GM18873 (cell line): ENCODE measurements around the gene NDUFS8.

Experiments
- ATAC-seq: cut with Tn5 transposase; IDR thresholded peaks from one replicate; pipeline ENCODE4 v1.9.1; 2021; ENCODE audit warnings: mild to moderate bottlenecking, moderate library complexity, moderate number of reproducible peaks; ENCODE audit not compliant: unreplicated experiment, low FRiP score

The NDUFS8 gene

GRCh38 chr11:68002938-68003845, 27.3 kb upstream of the NDUFS8 start:
- no peak for ATAC-seq

GRCh38 chr11:68003846-68004550, 26.5 kb upstream of the NDUFS8 start, which contains the start of gene UNC93B1:
Gene UNC93B1, minus strand, starts transcription at chr11:68004097. Its CDS starts 54 bp downstream, at chr11:68004043.
- ATAC-seq: no peak

- ATAC-seq: no peak
These were observed 25.7 kb upstream of the NDUFS8 start for GRCh38 chr11:68004551-68005335.

GRCh38 chr11:68006606-68007166, 23.8 kb upstream of the NDUFS8 start:
- no peak for ATAC-seq

GRCh38 chr11:68007498-68008380, 22.7 kb upstream of the NDUFS8 start:
- no peak for ATAC-seq

GRCh38 chr11:68008381-68009337, 21.8 kb upstream of the NDUFS8 start:
- ATAC-seq: no peak

- no peak for ATAC-seq
These were observed 20.9 kb upstream of the NDUFS8 start for GRCh38 chr11:68009391-68010089.

GRCh38 chr11:68010090-68011041, 20.1 kb upstream of the NDUFS8 start, which contains the start of gene ALDH3B1:
Gene ALDH3B1, plus strand, starts transcription at chr11:68010327. Its CDS starts 4,971 bp downstream, at chr11:68015298.
- no peak for ATAC-seq

- ATAC-seq: no peak
These were observed 19.2 kb upstream of the NDUFS8 start for GRCh38 chr11:68011051-68011943.

- ATAC-seq: no peak
These were observed 18.2 kb upstream of the NDUFS8 start for GRCh38 chr11:68012044-68012842.

GRCh38 chr11:68012843-68013610, 17.5 kb upstream of the NDUFS8 start:
- ATAC-seq: no peak

GRCh38 chr11:68013611-68014156, 16.8 kb upstream of the NDUFS8 start:
- no peak for ATAC-seq

GRCh38 chr11:68014157-68014946, 16.1 kb upstream of the NDUFS8 start:
- ATAC-seq: no peak
